Right lobe of liver (tissue), 4 donors: ENCODE data around the gene KCNJ8.

Source experiments
- CTCF ChIP-seq, 4 donors: fragments of 200-600 bp in 3 of 4; fragments of 450-650 bp in 1 of 4; IDR thresholded peaks; one replicate each; pipeline versions ENCODE4 v1.5.1 to v1.8.0; 2016 to 2022; ENCODE audit warnings: antibody characterized with exemption in 4 of 4, mild to moderate bottlenecking in 2 of 4
- POLR2A ChIP-seq: fragments of 450-650 bp; IDR thresholded peaks from one replicate; pipeline ENCODE4 v1.6.1; 2017; ENCODE audit warnings: antibody characterized with exemption, mild to moderate bottlenecking
- donor health status: DM: no; HTN: no; CAD: no.
- donor health status: DM: no; HTN: no; CAD: no.
- donor health status: DM: no; HTN: yes; CAD: no.

DNA sequence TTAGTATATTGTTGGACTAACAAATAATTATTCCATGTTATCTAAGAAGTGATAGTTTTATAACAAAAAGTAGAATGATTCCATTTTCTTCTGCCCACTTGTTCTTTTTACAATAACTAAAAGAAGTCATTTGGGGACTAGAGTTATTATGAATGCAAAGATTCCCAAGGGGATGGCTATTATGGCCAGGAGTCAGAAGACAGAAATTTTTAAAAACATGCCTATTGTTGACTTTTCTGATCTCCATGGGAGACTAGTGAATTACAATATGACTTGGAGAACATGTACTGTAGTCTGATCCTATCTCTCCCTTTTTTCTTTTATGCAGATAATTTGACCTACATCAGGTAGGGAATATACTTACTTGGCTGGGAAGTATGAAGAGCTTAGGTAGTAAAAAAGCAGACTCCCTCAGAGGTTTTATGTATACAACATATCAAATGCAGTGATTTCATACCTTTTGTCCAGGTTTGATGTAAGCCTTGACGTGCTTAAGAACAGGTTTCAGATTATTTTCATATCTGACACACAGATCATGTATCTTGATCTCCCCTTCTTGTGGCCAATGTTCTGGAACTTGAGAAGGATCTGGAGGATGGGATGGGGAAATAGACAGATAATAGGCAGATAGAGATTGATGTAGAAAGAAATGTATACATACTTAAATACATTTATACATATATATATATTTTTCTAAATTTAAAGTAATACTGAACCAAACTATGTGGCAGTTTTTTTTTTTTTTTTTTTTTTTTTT, 41.0 kb upstream of the KCNJ8 start:
- TF ChIP-seq CTCF (IDR thresholded peaks at IDR 0.05) (no peak), POLR2A (no peak)
